H1 (cell line): ENCODE measurements around the gene RNF187. TPM values are rescaled to one million over a fixed set of nuclear protein-coding genes. Genes with fewer than 3 reads are reported as not detected.

Experiments used
- CBX5 ChIP-seq: fragments of 300-800, 300-1000 bp; sonication (generic); IDR thresholded peaks from 2 replicates; pipeline ENCODE4 v1.7.1; 2016; ENCODE audit warnings: antibody characterized with exemption, low read length, low read depth
- EZH2 ChIP-seq: fragments of 200-600 bp; sonication (generic); IDR thresholded peaks from 2 replicates; pipeline ENCODE4 v1.7.1; 2012; ENCODE audit warnings: low read depth, mild to moderate bottlenecking, moderate library complexity, low read length, inconsistent platforms; ENCODE audit not compliant: severe bottlenecking
- TAF1 ChIP-seq: IDR thresholded peaks from 2 replicates; pipeline ENCODE4 v1.6.1; 2011; ENCODE audit warnings: mild to moderate bottlenecking, low read depth, low read length
- TBP ChIP-seq: IDR thresholded peaks from 2 replicates; pipeline ENCODE4 v1.6.1; 2011; ENCODE audit warnings: low read depth, low read length, improper control_type of control experiment
- polyA plus RNA-seq, 7 experiments: library from polyadenylated mRNA; depleted of rRNA in 3 of 7; stranded (reverse) in 5 of 7; unstranded in 2 of 7; fragments of >200 nt in 5 of 7; fragments of 200-250 nt in 2 of 7; gene quantifications; 1 replicate in 5 of 7; 2 replicates in 1 of 7; 4 replicates in 1 of 7; pipeline versions ENCODE4 v1.2.1 to v1.2.3, GENCODE V29; 2011 to 2013; ENCODE audit warnings: missing spikeins in 2 of 7, mixed read lengths in 2 of 7
- total RNA-seq: library from RNA; stranded (reverse); fragmentation: NEBNext Ultra II Directional; extraction: Animal tissue kit (Norgen Biotek cat#: 25700); gene quantifications from 2 replicates; pipeline ENCODE4 v1.2.1, GENCODE V29; 2021
- TF ChIP-seq, protein P1 (sequence below): IDR thresholded peaks from 2 replicates; pipeline ENCODE4 v1.6.1; 2012; ENCODE audit warnings: low read length, inconsistent platforms

RNF187 gene
- total and polyA plus RNA-seq, 2 of the 8 experiments (the other 6 are each of a cell fraction or from before 2014, with no cell fraction given): 47.0 to 113 TPM

DNA sequence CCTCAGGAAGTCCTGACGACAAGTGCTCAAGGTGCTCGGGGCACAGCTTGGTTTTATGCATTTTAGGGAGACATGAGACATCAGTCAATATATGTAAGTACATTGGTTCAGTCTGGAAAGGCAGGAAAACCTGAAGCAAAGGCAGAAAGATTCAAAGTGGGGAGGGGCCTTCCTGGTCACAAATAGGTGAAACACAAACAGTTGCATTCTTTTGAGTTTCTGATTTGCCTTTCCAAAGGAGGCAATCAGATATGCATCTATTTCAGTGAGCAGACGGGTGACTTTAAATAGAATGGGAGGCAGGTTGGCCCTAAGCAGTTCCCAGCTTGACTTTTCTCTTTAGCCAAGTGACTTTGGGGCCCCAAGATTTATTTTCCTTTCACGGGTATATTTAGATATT is 8.9 kb upstream of the RNF187 start (continued):
- no peak for TF ChIP-seq EZH2
- no peak for TF ChIP-seq TAF1
- TF ChIP-seq, protein P1, sequence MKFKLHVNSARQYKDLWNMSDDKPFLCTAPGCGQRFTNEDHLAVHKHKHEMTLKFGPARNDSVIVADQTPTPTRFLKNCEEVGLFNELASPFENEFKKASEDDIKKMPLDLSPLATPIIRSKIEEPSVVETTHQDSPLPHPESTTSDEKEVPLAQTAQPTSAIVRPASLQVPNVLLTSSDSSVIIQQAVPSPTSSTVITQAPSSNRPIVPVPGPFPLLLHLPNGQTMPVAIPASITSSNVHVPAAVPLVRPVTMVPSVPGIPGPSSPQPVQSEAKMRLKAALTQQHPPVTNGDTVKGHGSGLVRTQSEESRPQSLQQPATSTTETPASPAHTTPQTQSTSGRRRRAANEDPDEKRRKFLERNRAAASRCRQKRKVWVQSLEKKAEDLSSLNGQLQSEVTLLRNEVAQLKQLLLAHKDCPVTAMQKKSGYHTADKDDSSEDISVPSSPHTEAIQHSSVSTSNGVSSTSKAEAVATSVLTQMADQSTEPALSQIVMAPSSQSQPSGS: no peak
- TF ChIP-seq TBP: no peak
- no peak for TF ChIP-seq CBX5
